Stimulated activated CD4-positive, alpha-beta T cell treated with anti-CD3 and anti-CD28 coated beads, Interleukin-1b, Interleukin-23, amount 100 ng/mL, for 4 hours (primary cell): Measurements from ENCODE around the gene MAP3K13.

Experiments used
- DNase-seq, 2 donors: peaks; one replicate each; pipeline ENCODE4 v3.0.0-alpha.2; 2020; ENCODE audit warnings: low read depth in 2 of 2

The MAP3K13 gene

DNA sequence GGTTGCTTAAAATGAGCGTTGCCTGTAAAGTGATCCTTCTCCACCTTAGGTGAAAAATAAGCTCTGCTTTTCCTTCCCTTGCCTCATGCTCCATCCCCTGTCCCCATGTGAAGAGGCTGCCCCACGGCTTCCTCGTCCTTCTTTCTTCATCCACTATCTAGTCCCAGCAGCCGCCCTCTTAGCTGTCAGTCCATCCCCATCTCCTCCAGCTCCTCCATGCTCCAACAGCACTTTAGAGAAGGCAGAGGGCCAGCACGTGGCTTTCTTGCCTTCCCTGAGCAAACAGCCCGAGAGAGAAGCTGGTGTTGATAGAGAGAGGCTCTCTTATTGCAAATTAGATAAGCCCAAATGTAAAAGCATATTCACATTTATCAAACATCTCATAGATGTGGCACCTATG lies 144.9 kb downstream of the MAP3K13 start:
- DNase-seq = no peak

- no peak for DNase-seq
Observed at GRCh38 chr3:185508335-185508991, 145.5 kb downstream of the MAP3K13 start.

DNA sequence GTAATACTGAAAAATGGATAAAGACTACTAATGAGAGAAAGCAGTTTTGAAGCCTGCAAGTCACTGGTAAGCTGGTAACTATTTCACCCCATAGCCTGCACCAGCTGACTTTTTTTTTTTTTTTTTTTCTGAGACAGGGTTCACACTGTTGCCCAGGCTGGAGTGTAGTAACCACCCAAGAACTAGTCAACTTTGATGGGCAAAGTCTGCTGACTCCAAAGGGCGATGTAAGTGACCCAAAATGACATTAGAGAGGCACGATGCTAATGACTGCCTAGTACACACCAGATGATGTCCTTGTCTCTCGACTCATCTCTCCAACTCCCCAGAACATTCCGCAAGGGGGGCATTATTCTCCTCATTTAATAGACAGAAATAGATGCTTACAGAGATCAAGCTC lies 148.8 kb downstream of the MAP3K13 start:
- DNase-seq = no peak

- no peak for DNase-seq
Observed at GRCh38 chr3:185517387-185518130, 154.6 kb downstream of the MAP3K13 start.

GRCh38 chr3:185519021-185519420 lies 156.1 kb downstream of the MAP3K13 start:
- DNase-seq = no peak

DNA sequence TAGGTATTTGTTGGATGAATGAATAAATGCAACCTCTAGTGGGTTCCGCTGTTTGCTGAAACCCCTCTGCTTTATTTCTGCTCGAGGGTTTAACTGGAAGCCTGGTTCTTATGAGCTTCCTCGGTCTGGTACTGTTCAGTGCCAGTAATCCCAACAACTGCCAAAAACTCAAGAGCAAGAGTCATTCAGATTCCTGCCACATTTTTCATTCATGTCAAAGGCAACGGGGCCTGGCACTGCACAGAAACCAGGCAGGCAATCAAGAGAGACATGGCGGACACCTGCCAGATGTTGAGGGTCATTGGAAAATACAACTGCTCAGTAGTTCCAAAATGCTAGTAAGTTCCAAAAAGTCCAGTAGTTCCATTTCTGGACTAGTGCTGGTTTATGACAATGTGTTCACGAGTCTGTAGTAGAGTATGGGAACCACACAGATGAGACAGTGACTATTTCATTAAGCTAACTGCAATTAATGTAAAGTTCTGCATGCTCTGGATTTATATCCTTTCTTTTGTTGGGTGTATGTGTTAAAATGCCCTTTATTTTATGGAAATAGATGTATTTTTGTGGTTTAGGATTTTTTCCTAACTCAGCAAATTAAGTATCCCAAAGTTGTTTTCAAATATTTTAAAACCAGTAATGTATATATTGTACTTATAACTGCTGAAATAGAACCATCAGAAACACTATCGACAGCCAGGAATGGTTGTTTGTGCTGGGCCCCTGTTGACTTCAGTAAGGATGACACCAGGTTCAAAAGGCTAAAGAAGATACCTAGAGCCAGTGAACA lies 158.6 kb downstream of the MAP3K13 start:
- no peak for DNase-seq

- DNase-seq = no peak
Observed at GRCh38 chr3:185526349-185526951, 163.5 kb downstream of the MAP3K13 start.

DNA sequence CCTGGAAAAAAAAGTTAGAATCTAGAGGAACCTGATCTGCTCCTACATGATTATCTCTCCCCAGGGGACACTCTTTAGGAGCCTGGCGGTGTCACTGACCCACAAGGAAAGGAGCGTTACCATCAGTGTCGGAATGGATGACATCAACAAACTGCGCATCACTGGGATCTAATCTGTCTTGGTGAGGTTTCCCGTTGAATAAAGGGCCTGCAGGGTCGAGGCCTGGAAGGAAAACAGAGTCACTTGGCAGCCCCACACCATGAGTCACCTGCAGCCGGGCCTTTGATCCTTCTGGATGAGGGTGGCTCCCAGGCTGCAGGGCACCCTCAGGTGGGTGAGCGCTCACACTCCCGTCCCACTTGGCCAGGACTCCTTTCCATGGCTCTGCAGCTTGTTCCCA lies 164.4 kb downstream of the MAP3K13 start:
- no peak for DNase-seq

- DNase-seq = no peak
Observed at GRCh38 chr3:185528532-185528931, 165.6 kb downstream of the MAP3K13 start.

- no peak for DNase-seq
Observed at GRCh38 chr3:185530856-185531255, 167.9 kb downstream of the MAP3K13 start.

GRCh38 chr3:185532901-185533300 lies 170.0 kb downstream of the MAP3K13 start:
- no peak for DNase-seq

DNA sequence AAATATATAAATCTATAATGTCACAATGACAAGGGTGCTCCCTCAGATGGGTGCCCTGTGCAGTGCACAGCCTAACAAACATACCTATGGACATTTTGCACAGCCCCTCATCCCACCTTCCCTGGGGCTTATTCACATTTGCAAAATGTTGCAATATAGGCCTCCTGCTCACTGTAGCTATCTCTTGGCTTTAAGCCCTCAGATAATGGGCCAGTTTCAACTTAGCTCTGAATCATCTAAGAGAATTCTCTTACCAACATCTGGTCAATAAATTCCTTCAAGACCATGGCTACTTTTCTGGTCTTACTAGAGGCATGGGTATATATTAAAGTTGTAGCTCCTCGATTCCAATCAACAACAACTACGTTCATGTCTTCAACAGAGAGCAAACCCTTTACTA lies 171.6 kb downstream of the MAP3K13 start:
- no peak for DNase-seq

DNA sequence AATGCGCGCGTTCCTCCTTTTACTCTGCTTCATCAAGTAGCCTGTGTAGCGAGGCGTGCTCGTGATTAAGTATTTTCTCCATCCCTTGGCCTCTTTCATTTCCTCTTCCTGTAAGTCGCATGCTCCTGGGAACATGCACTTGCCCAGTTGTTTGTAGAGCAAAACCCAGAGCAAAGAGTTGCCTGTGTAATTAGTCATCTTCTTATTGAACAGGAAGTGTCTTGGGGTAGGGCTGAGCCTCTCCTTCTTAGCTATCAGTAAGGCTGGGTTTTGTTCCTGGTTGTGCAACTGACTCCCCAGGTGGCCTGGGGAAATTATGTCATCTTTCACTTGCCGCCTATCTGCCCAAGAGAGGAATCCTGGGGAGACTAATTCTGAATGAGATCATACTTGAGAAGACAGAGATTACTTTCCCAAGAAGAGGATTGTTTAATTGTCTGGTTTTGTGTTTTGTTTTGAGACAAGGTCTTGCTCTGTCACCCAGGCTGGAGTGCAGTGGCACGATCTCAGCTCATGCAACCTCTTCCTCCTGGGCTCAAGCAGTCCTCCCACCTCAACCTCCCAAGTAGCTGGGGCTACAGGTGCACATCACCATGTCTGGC lies 174.5 kb downstream of the MAP3K13 start:
- DNase-seq = no peak
